SK-N-MC (cell line): Measurements from ENCODE around the gene ANKS1B.
"Not testable (repeated sequence)": the region's sequence is repeated elsewhere in the genome, so short reads cannot be mapped to it uniquely, and the experiment has no call there.

Experiments
- DNase-seq: peaks from one replicate; pipeline ENCODE4 v3.0.0-alpha.2; 2011; ENCODE audit warnings: low read depth, low spot score
- H3K27ac ChIP-seq: fragments of 200-600 bp; sonication (generic); 2 replicates; pipeline ENCODE4 v1.5.1; 2016; ENCODE audit warnings: mixed run types
- H3K36me3 ChIP-seq: fragments of 200-600 bp; sonication (generic); 2 replicates; pipeline ENCODE4 v1.6.1; 2017; ENCODE audit warnings: antibody characterized with exemption, low read length, mixed read lengths; ENCODE audit not compliant: insufficient read depth
- H3K4me3 ChIP-seq: fragments of 200-600 bp; sonication (generic); 2 replicates; pipeline ENCODE4 v1.5.1; 2016
- H3K9ac ChIP-seq: fragments of 200-600 bp; sonication (generic); 2 replicates; pipeline ENCODE4 v1.8.0; 2017; ENCODE audit warnings: mixed run types, mixed read lengths; ENCODE audit not compliant: insufficient read length
- H3K9me3 ChIP-seq: fragments of 200-600 bp; sonication (generic); 2 replicates; pipeline ENCODE4 v1.6.1; 2017; ENCODE audit warnings: low read depth, mild to moderate bottlenecking, antibody characterized with exemption, low read length, moderate library complexity, mixed read lengths
- EZH2 ChIP-seq: fragments of 200-600 bp; sonication (generic); IDR thresholded peaks from one replicate; pipeline ENCODE4 v1.6.1; 2017; ENCODE audit warnings: antibody characterized with exemption
- FOXP2 ChIP-seq: optimal IDR thresholded peaks from 2 replicates; pipeline ENCODE3; 2011; ENCODE audit warnings: mild to moderate bottlenecking, moderate library complexity; ENCODE audit not compliant: insufficient read depth; ENCODE audit errors: extremely low read length, control extremely low read depth
- POLR2AphosphoS5 ChIP-seq: IDR thresholded peaks from 2 replicates; pipeline ENCODE4 v1.6.1; 2012; ENCODE audit warnings: mild to moderate bottlenecking, low read depth, low read length, borderline replicate concordance

The ANKS1B gene

DNA sequence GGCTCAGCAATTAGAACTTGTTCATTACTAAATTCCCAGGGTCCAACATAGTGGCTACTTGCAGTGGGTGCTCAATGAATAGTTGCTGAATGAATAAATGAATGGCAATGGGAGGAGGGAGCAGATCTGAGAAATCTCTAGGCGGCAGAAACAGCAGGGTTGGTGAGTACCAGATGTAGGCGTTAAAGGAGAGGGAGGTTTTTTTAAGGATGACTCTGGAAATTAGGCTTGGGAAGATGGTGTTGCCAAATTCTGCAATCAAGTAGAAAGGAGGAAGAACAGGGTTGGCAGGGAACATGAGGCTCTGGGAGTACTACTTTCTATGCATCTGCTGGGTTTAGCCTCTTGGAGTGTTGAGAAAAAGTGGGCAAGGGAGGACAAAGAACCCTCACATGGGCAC, 1132.6 kb downstream of the ANKS1B start:
- Histone ChIP-seq H3K9me3 (no peaks in the 10 kb centered on the region), H3K27ac (no peak overlapping the region), H3K9ac (no peak overlapping the region), H3K4me3 (no peak overlapping the region), H3K36me3 (no peaks in the 10 kb centered on the region)
- DNase-seq: no peak
- TF ChIP-seq POLR2AphosphoS5 (no peak), FOXP2 (no peak), EZH2 (no peak)

DNA sequence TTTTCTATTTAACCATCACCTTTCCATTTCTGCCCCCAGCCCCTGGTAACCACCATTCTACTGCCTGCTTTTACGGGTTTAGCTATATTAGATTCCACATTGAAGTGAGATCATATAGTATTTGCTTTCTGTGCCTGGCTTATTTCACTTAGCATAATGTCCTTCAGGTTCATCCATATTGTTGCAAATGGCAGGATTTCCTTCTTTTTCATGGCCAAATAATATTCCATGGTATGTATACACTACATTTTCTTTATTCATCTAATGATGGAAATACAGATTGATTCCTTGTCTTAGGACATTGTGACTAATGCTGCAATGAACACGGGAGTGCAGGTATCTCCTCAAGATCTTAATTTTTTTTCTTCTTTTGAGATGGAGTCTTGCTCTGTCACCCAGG, 1137.5 kb downstream of the ANKS1B start:
- TF ChIP-seq FOXP2 (no peak), EZH2 (no peak), POLR2AphosphoS5 (no peak)

GRCh38 chr12:98845957-98846356, 1138.8 kb downstream of the ANKS1B start:
- no peak for TF ChIP-seq POLR2AphosphoS5
- TF ChIP-seq EZH2: no peak
- TF ChIP-seq FOXP2: no peak
- Histone ChIP-seq H3K27ac (no peak overlapping the region), H3K36me3 (no peaks in the 10 kb centered on the region), H3K9me3 (no peaks in the 10 kb centered on the region), H3K9ac (no peak overlapping the region), H3K4me3 (no peak overlapping the region)
- DNase-seq: no peak

More for the DNA sequence above, 1137.5 kb downstream of the ANKS1B start:
- Histone ChIP-seq H3K9ac (no peak overlapping the region), H3K9me3 (no peaks in the 10 kb centered on the region), H3K4me3 (no peak overlapping the region), H3K27ac (no peak overlapping the region), H3K36me3 (no peaks in the 10 kb centered on the region)
- no peak for DNase-seq

DNA sequence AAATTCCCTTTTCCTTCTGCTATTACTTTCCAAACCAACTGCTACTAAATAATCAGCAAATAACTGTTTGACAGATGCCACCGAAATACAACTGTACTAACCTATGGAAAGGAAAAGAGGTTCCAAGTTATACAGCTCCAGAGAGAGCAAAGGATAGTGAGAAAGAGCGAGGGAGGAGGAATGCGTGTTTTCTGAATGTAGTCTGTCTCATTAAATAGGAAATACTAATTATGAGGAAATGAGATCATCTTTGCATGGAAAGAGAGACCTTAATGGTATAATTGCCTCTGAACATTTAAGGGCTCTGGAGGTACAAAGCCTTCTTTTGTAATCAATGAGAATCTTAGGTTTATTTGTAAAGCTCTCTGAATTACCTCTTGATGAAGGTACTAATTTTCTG, 1144.4 kb downstream of the ANKS1B start:
- Histone ChIP-seq H3K27ac (no peak overlapping the region), H3K4me3 (no peak overlapping the region), H3K9me3 (no peaks in the 10 kb centered on the region), H3K36me3 (no peaks in the 10 kb centered on the region), H3K9ac (no peak overlapping the region)
- no peak for TF ChIP-seq POLR2AphosphoS5
- no peak for DNase-seq

- H3K9me3 ChIP-seq: no peaks in the 10 kb centered on the region
- peak overlapping the region; percentile 31; the same call in 1 of the 2 replicates for H3K27ac ChIP-seq
- no peak for DNase-seq
- TF ChIP-seq FOXP2 (no peak), POLR2AphosphoS5 (no peak), EZH2 (no peak)
- no peak overlapping the region for H3K9ac ChIP-seq
- peak overlapping the region; percentile 11; the same call in 1 of the 2 replicates for H3K4me3 ChIP-seq
- no peaks in the 10 kb centered on the region for H3K36me3 ChIP-seq
These were observed 1146.5 kb downstream of the ANKS1B start for GRCh38 chr12:98838231-98838647.

- not testable (repeated sequence) for H3K9me3 ChIP-seq, H3K4me3 ChIP-seq, H3K9ac ChIP-seq, H3K27ac ChIP-seq, H3K36me3 ChIP-seq
- DNase-seq: peak; percentile 53
These were observed 1147.5 kb downstream of the ANKS1B start for GRCh38 chr12:98837134-98837752.

DNA sequence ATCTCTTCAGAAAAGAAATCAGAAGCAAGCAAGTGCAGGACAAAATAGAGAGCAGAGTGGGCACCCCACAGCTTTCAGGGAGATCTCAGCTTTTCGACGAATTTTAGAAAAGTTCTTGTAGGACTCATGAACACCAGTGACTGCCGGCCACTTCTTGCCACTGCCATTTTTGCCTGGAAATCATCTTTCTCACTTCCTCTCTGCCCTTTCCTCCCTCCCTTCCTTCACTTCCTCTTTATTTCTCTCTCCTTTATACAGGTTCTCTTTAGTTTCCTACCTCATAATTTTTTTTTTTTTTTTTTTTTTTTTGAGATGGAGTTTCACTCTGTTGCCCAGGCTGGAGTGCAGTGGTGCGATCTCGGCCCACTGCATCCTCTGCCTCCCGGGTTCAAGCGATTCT, 1154.1 kb downstream of the ANKS1B start:
- Histone ChIP-seq H3K9ac (no peak overlapping the region), H3K4me3 (no peak overlapping the region), H3K9me3 (no peaks in the 10 kb centered on the region), H3K36me3 (no peaks in the 10 kb centered on the region), H3K27ac (no peak overlapping the region)
- no peak for DNase-seq
- TF ChIP-seq POLR2AphosphoS5 (no peak), EZH2 (no peak), FOXP2 (no peak)

- H3K9me3 ChIP-seq: no peaks in the 10 kb centered on the region
- TF ChIP-seq EZH2 (no peak), POLR2AphosphoS5 (no peak), FOXP2 (no peak)
- H3K36me3 ChIP-seq: no peaks in the 10 kb centered on the region
- H3K9ac ChIP-seq: no peak overlapping the region
- no peak overlapping the region for H3K4me3 ChIP-seq
- no peak for DNase-seq
- no peak overlapping the region for H3K27ac ChIP-seq
These were observed 1155.7 kb downstream of the ANKS1B start for GRCh38 chr12:98828802-98829600.

DNA sequence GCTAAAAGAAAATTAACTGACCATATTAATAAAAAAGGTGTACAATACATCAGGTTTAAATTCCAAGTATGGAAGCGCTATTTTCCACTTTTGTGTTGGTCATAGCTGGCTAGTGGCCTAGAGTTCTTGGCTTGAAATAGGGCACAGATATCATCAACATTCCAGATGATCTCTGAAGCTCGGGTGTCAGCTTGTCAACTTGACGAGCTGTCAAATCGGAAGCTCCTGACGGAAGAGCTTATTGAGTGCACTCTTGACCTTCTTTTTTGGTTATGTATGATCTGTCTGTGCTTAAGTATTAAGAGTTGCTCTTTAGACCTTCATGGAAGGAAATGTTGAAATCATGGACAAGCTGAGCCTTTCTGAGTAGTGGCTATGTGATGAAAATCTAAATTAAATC, 1161.7 kb downstream of the ANKS1B start:
- no peak for TF ChIP-seq EZH2
- TF ChIP-seq POLR2AphosphoS5: no peak
- no peak for TF ChIP-seq FOXP2
- no peak for DNase-seq
- H3K4me3 ChIP-seq: no peak overlapping the region
- H3K36me3 ChIP-seq: no peaks in the 10 kb centered on the region
- no peak overlapping the region for H3K9ac ChIP-seq
- no peak overlapping the region for H3K27ac ChIP-seq
- no peaks in the 10 kb centered on the region for H3K9me3 ChIP-seq
